ENCODE measurements around the gene SENP3. TPM values are rescaled to one million over a fixed set of nuclear protein-coding genes. Genes with fewer than 3 reads are reported as not detected.

The SENP3 gene
- total RNA-seq = 10 to 100 TPM; 47.0 to 80.7 TPM

DNA sequence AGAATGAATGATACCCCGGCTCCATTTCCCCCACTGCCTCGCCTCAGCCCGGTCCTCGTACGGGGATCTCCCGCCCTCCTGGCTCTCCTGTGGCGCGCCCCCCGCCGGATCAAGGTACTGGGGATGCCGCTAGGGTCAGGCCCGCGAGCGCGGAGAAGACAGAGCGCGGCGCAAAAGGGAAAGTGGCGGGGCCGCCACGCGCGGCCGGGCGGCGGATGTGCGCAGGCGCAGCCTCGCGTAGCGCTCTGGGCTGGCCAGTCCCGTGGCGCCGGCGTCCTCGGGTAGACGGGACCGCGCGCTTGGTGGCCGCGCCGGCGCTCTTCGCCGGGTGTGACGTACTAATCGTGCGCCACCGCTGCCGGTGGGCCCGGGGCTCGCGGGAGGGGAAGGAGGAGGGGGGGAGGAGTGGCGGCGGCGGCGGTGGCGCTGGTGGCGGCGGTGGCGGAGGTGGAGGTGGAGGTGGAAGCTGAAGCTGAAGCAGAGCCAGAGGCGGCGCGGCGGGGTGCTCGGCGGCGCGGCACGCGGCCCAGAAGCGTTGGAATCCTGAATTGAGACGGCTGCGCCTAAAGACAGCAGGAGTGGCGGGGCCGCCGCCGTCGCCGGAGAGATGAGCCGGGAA lies at the start of gene SENP3:
SENP3 (plus strand) TSS at position 331 of the 619 bp plus-strand sequence. CDS start 1,158 bp downstream, outside the sequence.
- peak; percentile 57 for ATAC-seq (ENCODE audit: insufficient number of reproducible peaks, low FRiP score, low read depth)
- TF ChIP-seq, protein P1, sequence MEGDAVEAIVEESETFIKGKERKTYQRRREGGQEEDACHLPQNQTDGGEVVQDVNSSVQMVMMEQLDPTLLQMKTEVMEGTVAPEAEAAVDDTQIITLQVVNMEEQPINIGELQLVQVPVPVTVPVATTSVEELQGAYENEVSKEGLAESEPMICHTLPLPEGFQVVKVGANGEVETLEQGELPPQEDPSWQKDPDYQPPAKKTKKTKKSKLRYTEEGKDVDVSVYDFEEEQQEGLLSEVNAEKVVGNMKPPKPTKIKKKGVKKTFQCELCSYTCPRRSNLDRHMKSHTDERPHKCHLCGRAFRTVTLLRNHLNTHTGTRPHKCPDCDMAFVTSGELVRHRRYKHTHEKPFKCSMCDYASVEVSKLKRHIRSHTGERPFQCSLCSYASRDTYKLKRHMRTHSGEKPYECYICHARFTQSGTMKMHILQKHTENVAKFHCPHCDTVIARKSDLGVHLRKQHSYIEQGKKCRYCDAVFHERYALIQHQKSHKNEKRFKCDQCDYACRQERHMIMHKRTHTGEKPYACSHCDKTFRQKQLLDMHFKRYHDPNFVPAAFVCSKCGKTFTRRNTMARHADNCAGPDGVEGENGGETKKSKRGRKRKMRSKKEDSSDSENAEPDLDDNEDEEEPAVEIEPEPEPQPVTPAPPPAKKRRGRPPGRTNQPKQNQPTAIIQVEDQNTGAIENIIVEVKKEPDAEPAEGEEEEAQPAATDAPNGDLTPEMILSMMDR (IDR thresholded peaks at IDR 0.05) = no peak
- H3K36me3 ChIP-seq = peaks cover 16% of the 10 kb centered on the region
- H3K27me3 ChIP-seq (replicated peaks; ENCODE audit: insufficient read depth) = no peaks in the 10 kb centered on the region
- peak within 1 kb of the TSS; percentile 97 for H3K4me3 ChIP-seq
- H3K27ac ChIP-seq = peak within 1 kb of the TSS; percentile 91 to 93
- no peaks in the 10 kb centered on the region for H3K9me3 ChIP-seq
- peaks cover 36 to 61% of the 10 kb centered on the region in 2 donors for H3K4me1 ChIP-seq (ENCODE audit: control insufficient read depth in 1 of 2, low read depth in 2 of 2)
- no peak for DNase-seq (ENCODE audit: low spot score)

DNA sequence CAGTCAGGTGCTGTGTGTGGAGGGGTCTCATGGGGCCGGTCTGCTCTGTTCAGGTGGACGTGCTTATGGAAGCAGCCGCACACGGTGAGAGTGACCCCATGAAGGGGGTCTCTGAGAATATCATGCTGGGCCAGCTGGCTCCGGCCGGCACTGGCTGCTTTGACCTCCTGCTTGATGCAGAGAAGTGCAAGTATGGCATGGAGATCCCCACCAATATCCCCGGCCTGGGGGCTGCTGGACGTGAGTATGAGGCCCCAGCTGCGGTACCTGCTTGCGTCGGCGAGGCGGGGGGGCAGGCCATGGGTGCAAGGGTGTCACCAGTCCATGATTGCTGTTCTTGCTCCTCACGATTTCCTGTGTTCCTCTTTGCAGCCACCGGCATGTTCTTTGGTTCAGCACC lies 49.6 kb upstream of the SENP3 start:
- H3K27ac ChIP-seq = no peak overlapping the region
- ATAC-seq (ENCODE audit: insufficient number of reproducible peaks, low FRiP score, low read depth) = no peak
- TF ChIP-seq, protein P1 (IDR thresholded peaks at IDR 0.05) = no peak
- no peak for DNase-seq (ENCODE audit: low spot score)
- H3K9me3 ChIP-seq = no peaks in the 10 kb centered on the region
- no peaks in the 10 kb centered on the region for H3K27me3 ChIP-seq (replicated peaks; ENCODE audit: insufficient read depth)
- peaks cover 63% of the 10 kb centered on the region for H3K36me3 ChIP-seq
- no peak overlapping the region for H3K4me3 ChIP-seq
- no peaks in the 10 kb centered on the region for H3K4me1 ChIP-seq (ENCODE audit: control insufficient read depth in 1 of 2, low read depth in 2 of 2)

GRCh38 chr17:7512824-7513540 lies 48.7 kb upstream of the SENP3 start:
- ATAC-seq (ENCODE audit: insufficient number of reproducible peaks, low FRiP score, low read depth) (no peak), DNase-seq (ENCODE audit: low spot score) (no peak)
- H3K9me3 ChIP-seq = no peaks in the 10 kb centered on the region
- no peak overlapping the region for H3K4me3 ChIP-seq
- peaks cover 56% of the 10 kb centered on the region for H3K36me3 ChIP-seq
- H3K4me1 ChIP-seq (ENCODE audit: control insufficient read depth in 1 of 2, low read depth in 2 of 2) = no peaks in the 10 kb centered on the region
- TF ChIP-seq, protein P1 (IDR thresholded peaks at IDR 0.05) = no peak
- no peak overlapping the region for H3K27ac ChIP-seq
- no peaks in the 10 kb centered on the region for H3K27me3 ChIP-seq (replicated peaks; ENCODE audit: insufficient read depth)

GRCh38 chr17:7513850-7514419 lies 47.8 kb upstream of the SENP3 start:
- H3K4me1 ChIP-seq (ENCODE audit: control insufficient read depth in 1 of 2, low read depth in 2 of 2) = no peaks in the 10 kb centered on the region
- no peak overlapping the region for H3K27ac ChIP-seq
- H3K4me3 ChIP-seq = no peak overlapping the region
- peaks cover 46% of the 10 kb centered on the region for H3K36me3 ChIP-seq
- DNase-seq (ENCODE audit: low spot score) (no peak), ATAC-seq (ENCODE audit: insufficient number of reproducible peaks, low FRiP score, low read depth) (no peak)
- no peaks in the 10 kb centered on the region for H3K9me3 ChIP-seq
- TF ChIP-seq, protein P1 (IDR thresholded peaks at IDR 0.05) = no peak
- no peaks in the 10 kb centered on the region for H3K27me3 ChIP-seq (replicated peaks; ENCODE audit: insufficient read depth)

DNA sequence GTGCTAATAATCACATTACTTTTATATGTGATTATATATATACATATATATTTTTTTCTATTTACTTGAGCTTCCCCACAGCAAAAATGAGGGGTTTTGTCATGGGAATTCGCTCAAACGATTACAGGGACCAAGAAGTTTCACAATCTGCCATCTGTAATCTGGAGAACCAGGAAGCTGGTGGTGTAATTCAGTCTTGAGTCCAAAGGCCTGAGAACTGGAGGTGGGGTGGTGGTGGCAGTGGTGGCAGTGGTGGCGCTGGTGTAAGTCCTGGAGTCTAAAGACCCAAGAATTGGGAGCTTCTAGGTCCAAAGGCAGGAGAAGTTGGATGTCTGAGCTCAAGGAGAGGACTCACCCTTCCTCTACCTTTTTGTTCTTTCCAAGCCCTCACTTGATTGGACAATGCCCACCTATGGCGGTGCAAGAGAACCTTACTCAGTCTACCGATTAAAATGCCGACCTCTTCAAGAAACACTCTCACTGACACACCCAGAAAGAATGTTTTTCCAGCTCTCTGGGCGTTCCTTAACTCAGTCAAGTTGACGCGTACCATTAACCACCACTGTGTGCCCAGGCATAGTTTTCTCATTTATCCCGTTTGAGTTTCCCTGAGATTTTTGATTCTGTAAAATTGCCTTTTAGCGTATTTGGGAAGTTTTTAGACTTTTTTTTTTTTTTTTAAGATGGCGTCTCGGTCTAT lies 45.7 kb upstream of the SENP3 start:
- Histone ChIP-seq H3K4me1 (ENCODE audit: control insufficient read depth in 1 of 2, low read depth in 2 of 2) (no peaks in the 10 kb centered on the region), H3K36me3 (peaks cover 25% of the 10 kb centered on the region), H3K4me3 (no peak overlapping the region), H3K9me3 (no peaks in the 10 kb centered on the region), H3K27me3 (replicated peaks; ENCODE audit: insufficient read depth) (no peaks in the 10 kb centered on the region), H3K27ac (no peak overlapping the region)
- TF ChIP-seq, protein P1 (IDR thresholded peaks at IDR 0.05) = no peak
- ATAC-seq (ENCODE audit: insufficient number of reproducible peaks, low FRiP score, low read depth) (no peak), DNase-seq (ENCODE audit: low spot score) (no peak)
